Endometrial microvascular endothelial cells (primary cell): Measurements from ENCODE around the gene ULK1. TPM values are rescaled to one million over a fixed set of nuclear protein-coding genes. Genes with fewer than 3 reads are reported as not detected.

Experiments used
- in situ Hi-C: cut with HindIII; loops from 2 replicates; pipeline ENCODE4 v1.10.0; 2017; ENCODE audit warnings: low sequenced_read_pairs, low pct_unique_long_range_greater_than_20kb; ENCODE audit errors: inconsistent ontology term
- total RNA-seq: library from RNA; depleted of rRNA; stranded (reverse); fragments of >200 nt; gene quantifications from one replicate; pipeline ENCODE4 v1.2.3, GENCODE V29; 2015; ENCODE audit errors: inconsistent ontology term

Gene ULK1
- total RNA-seq: 4.2 TPM

DNA sequence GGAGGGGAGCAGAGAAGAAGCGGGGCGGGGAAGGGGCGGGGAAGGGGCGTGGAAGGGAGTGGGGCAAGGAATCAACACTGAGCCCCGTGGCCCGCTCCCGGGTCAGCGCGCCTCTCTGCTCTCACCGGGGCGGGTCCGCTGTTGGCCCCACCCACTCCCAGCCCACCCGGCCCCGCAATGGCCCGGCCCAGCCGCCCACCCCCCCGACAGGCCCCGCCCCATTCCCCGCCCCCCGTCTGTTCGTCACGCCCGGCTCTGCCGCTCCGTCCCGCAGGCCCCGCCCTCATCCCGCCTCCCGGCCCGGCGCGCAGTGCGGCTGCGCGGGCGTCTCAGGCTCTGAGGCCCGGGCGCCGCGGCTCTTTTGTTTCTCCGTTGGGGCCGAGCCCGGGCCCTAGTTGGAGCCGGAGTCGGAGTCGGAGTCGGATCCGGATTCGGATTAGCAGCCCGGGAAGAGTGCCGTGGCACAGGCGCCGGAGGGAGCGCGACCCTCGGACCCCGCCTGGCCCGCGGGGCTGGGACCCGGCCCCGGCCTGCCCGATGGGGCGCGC is at the start of gene ULK1:
Gene ULK1, plus strand, starts transcription at position 310 of the 548 bp plus-strand sequence. CDS start 380 bp downstream, outside the sequence.
- in situ Hi-C loops: no loop called here

DNA sequence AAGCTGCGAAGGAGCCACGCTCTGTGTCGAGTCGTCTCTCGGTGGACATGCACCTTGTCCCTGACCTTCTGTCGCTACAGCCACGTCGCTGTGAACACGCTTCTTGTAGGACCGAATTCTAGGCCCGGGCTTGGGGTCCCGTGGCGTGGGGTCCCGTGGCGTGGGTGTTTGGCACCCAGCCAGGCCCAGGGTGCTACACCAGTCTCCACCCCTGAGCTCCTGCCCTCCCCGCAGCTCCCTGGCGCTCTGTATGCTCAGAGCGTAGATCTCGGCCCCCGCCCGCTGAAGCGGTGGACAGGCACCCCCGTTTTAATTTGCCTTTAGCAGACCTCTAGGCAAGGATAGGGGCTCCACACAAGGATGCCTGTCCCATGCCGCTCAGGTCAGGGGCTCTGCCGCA is 49.8 kb upstream of the ULK1 start:
- in situ Hi-C loops: no loop called here

DNA sequence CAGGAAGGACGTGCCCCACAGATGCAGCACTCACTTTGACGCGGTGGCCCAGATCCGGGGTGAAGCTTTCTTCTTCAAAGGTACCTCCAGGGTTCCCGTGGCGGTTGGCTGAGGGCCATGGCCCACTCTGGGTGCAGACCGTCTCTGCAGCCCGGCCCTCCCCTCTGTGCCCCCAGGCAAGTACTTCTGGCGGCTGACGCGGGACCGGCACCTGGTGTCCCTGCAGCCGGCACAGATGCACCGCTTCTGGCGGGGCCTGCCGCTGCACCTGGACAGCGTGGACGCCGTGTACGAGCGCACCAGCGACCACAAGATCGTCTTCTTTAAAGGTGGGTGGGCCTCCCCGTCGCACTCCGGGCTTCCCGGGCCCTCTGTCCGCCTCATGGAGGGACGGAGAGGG is 49.3 kb upstream of the ULK1 start:
- in situ Hi-C loops: no loop called here

DNA sequence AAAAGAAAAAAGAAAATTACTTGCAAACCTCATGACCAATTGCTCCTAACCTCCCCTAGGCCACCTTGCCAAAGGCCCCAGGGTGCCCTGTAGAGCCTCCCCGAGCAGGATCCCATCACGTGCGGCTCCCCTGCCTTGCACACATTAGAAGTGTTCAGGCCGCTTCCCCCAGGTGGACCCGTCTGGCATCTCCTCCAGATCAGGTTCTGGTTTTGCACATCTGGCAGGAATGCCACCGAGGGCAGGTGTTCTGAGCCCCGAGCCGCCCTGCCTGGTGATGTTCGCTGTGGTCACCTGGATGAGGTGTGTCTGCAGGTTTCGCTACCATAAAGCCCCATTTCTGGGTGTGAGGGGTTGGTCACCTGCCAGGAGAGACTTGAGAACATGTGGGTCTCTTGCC is 47.0 kb upstream of the ULK1 start:
- in situ Hi-C loops: no loop called here

DNA sequence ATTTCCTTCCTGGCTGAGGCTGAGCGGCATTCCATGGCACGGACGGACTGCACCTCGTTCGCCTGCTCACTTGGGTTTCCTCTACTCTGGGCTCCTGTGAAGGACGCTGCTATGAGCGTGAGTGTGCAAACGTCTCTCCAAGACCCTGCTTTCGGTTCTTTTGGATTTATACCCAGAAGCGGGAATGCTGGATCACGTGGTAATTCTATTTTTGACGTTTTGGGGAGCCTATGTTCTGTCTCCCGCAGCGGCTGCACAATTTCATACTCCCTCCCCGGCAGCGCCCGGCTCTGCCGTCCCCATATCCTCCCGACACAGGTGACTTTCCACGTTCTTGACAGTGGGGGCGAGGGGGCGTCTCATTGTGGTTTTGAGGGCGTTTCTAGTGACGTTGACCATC is 45.7 kb upstream of the ULK1 start:
- in situ Hi-C loops: no loop called here

DNA sequence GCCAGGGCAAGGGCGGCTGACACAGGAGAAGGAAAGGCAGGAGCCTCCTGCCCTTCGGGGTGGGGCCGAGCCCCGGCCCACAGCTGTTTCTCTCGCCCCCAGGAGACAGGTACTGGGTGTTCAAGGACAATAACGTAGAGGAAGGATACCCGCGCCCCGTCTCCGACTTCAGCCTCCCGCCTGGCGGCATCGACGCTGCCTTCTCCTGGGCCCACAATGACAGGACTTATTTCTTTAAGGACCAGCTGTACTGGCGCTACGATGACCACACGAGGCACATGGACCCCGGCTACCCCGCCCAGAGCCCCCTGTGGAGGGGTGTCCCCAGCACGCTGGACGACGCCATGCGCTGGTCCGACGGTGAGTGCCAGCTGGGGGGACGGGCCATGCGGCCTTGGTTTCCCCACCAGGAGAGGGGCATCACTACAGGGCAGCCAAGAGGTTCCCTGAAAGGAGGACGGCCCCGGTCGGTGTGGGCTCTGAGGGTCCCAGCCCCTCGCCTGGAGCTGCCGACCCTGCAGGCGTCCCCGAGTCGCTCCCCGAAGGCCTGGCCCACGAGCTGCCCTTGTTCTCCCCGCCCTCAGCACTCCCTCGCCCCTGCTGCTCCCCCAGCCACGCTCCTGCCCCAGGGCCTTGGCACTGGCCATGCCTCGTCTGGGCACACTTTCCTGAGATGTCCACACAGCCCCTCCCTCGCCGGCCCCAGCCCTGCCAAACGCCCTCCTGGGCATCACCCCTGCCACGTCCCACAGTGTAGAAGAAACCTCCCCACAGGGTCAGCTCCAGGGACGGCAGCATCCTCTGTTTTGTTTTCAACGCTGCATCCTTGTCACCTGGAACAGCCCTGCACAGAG is 44.5 kb upstream of the ULK1 start:
- in situ Hi-C loops: loop anchor here (25.0 kb wide), 1 partner anchor 162 kb away; no protein-coding TSS in a partner anchor

DNA sequence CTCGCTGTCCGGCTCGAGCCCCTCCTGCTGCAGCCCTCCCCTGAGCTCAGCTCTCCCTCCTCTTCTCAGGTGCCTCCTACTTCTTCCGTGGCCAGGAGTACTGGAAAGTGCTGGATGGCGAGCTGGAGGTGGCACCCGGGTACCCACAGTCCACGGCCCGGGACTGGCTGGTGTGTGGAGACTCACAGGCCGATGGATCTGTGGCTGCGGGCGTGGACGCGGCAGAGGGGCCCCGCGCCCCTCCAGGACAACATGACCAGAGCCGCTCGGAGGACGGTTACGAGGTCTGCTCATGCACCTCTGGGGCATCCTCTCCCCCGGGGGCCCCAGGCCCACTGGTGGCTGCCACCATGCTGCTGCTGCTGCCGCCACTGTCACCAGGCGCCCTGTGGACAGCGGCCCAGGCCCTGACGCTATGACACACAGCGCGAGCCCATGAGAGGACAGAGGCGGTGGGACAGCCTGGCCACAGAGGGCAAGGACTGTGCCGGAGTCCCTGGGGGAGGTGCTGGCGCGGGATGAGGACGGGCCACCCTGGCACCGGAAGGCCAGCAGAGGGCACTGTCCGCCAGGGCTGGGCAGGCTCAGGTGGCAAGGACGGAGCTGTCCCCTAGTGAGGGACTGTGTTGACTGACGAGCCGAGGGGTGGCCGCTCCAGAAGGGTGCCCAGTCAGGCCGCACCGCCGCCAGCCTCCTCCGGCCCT is 43.4 kb upstream of the ULK1 start:
- in situ Hi-C loops: loop anchor here (25.0 kb wide), 1 partner anchor 161 kb away; no protein-coding TSS in a partner anchor

DNA sequence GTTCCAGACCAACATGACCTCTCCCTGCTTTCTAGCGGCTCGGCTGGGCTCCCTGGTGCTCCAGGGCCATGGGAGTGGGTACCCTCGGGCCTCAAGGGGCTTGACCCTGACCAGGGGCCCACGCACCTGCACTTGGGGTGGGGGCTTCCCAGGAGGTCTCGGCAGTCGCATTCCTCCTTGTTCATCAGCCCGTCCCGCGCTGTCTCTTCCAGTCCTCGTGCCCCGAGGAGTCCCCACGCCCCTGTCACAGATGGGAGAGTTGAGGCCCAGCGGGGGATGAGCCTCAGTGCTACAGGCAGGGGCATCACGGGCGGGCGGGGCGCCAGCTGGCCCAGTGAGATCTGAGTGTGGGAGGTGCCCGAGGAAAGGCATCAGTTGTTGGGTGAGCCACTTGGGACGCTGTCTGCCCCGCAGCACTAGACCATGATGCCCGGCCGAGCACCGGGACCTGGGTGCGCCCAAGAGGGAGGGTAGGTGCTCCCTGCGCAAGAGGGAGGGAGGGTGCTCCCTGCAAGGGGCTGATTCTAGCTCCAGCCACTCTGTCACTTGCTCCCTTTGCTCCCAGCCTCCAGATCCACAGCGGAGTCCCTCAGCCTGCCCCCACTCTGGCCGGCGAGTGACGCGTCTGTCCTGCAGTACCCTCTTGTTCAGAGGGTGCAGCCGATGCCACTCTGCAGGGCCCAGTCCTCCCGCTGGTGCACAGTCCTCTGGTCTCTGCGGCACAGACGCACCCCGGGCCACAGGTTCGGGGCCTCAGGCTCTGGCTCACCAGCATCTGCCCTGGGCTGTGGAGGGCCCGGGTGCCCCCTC is 42.5 kb upstream of the ULK1 start:
- in situ Hi-C loops: loop anchor here (25.0 kb wide), 1 partner anchor 160 kb away; no protein-coding TSS in a partner anchor

DNA sequence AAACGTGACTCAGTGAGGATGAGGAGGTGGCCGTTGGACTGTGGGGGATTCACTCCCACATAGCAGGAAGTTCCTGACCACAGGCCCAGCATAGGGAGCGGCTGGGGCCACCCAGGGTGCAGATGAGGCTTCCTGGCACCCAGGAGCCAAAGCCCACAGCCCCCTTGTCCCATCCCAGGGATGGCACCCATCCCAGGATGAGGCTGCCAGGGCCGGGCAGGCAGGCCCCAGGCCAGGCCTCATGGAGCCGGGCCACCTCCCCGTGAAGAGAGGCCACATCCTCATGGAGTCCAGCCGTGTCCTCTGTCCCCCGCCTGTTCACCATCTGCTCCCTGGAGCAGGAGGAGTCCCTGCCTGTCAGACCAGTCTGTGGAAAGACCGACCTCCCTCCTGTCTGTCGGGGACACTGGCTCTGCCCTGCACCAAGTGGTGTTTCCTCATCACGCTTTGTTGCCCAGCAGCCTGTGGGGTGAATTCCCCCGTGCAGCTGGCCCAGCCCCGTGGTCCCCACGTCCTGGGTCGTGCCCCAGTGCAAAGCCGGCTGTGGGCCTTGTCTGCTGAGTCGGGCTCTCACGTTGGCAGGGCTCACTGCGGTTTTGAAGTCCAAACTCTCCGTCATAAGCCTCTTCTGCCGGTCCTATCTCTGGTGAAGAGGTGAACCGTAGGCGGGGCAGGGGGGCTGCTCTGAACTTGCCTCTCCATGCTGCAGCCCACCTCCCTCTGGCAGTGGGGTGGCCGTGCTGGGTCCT is 41.7 kb upstream of the ULK1 start:
- in situ Hi-C loops: loop anchor here (25.0 kb wide), 1 partner anchor 160 kb away; no protein-coding TSS in a partner anchor

DNA sequence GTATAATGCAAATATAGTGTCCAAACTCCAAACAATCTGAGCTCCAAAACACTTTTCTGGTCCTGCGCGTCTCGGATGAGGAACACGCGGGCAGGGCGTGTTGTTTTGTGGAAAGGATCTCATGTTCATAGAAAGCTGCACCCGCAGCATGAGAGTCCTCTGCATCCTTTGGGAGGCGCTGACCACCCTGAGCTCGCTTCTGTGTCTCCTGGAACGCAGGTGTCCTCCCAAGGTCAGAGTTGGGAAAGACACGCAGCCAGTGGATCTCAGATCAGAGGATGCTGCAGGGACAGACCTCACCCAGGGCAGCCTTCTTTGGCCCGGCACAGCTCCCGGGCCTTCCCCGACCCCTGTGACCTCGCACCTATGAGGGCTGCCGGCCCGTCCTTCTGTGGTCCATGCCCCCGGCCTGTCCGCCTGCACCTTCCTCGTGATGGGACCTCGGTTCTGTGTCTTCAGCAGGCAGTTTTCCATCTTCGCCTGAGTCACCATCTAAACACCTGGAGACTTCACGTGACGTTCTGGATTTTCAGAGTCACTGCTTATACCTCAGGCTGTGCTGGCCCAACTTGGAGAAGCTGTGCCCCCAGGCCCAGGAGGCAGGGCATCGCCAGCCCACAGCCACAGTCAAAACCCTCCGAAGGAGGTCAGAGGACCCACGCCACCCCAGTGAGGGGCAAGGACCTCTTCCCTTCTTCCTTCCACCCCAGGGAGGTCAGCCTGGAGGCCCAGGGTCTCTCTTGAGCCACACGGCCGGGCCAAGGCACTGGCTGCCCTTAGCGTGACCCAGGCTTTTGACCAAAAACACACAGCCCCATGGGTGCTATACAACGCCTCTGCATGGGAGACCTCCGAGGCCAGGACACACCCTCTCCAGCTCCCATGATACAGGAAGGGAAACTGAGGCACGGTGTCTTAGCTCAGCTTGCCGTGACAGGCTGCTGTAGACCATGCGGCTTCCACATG is 40.3 kb upstream of the ULK1 start:
- in situ Hi-C loops: loop anchor here (25.0 kb wide), 1 partner anchor 158 kb away; no protein-coding TSS in a partner anchor

DNA sequence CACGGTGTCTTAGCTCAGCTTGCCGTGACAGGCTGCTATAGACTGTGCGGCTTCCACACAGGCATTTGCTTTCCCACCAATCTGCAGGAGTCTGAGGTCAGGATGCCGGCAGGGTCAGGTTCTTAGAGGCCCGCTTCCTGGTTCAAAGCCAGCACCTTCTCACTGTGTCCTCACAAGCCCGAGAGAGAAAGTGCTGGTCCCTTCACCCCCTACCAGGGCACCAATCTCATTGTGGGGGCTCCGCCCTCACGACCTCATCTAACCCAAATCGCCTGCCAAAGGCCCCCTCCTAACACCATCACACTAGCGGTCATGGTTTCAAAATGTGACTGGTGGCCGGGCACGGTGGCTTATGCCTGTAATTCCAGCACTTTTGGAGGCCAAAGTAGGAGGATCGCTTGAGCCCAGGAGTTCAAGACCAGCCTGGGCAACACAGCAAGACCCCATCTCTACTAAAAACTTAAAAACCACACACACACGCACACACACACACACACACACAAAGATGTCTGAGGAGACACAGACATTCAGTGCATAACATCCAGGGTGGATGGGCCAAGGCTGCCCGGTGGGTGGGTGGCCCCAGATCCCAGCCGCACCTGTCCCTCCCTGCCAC is 39.5 kb upstream of the ULK1 start:
- in situ Hi-C loops: loop anchor here (25.0 kb wide), 1 partner anchor 157 kb away; no protein-coding TSS in a partner anchor

DNA sequence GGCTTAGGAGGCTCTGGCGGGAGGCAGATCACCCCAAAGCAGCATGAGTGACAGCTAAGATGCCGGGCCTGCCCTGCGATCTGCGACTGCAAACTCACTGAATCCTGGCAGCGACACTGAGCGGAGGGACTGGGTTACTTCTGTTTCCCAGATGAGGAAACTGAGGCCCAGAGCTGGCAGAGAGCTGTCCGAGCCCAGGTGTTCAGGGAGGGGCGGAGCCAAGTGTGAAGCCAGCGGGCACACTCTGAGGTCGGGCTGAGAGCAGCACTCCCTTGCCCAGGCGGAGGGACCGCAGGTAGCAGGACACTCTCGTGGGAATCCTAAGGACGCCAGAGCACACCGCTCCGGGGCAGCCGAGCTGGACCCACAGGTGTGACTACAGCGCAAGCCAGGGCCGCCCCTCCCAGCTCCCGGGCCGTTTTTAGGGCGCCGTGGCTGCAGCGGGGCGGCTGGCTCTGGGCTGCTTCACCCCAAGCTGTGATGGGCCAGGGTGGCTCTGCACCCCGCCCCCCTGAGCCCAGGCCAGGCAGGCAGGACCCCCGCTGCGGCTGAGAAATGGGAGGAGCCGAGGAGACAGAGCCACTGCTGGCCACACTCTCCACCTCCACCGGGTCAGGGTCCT is 38.8 kb upstream of the ULK1 start:
- in situ Hi-C loops: loop anchor here (25.0 kb wide), 1 partner anchor 157 kb away; no protein-coding TSS in a partner anchor

DNA sequence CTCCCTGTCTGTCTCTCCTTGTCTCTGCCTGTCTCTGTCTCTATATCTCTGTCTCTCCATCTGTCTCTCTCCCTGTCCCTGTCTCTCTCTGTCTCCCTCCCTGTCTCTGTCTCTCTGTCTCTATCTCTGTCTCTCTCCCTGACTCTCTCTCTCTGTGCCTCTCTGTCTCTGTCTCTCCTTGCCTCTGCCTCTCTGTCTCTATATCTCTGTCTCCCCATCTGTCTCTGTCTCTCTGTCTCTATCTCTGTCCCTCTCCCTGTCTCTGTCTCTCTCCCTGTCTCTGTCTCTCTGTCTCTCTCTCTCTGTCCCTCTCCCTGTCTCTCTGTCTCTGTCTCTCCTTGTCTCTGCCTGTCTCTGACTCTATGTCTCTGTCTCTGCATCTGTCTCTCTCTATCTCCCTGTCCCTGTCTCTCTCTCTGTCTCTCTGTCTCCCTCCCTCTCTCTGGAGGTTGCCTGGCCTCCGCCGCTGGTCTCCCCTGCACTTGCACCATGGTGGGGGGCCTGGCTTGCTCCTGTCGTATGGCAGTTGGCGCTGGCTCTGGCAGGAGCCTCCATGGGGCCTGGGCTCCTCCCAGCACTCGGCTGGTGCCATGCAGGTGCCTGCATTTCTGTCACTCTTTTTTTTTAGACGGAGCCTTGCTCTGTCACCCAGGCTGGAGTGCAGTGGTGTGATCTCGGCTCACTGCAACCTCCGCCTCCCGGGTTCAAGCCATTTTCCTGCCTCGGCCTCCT is 37.9 kb upstream of the ULK1 start:
- in situ Hi-C loops: loop anchor here (25.0 kb wide), 1 partner anchor 156 kb away; no protein-coding TSS in a partner anchor

DNA sequence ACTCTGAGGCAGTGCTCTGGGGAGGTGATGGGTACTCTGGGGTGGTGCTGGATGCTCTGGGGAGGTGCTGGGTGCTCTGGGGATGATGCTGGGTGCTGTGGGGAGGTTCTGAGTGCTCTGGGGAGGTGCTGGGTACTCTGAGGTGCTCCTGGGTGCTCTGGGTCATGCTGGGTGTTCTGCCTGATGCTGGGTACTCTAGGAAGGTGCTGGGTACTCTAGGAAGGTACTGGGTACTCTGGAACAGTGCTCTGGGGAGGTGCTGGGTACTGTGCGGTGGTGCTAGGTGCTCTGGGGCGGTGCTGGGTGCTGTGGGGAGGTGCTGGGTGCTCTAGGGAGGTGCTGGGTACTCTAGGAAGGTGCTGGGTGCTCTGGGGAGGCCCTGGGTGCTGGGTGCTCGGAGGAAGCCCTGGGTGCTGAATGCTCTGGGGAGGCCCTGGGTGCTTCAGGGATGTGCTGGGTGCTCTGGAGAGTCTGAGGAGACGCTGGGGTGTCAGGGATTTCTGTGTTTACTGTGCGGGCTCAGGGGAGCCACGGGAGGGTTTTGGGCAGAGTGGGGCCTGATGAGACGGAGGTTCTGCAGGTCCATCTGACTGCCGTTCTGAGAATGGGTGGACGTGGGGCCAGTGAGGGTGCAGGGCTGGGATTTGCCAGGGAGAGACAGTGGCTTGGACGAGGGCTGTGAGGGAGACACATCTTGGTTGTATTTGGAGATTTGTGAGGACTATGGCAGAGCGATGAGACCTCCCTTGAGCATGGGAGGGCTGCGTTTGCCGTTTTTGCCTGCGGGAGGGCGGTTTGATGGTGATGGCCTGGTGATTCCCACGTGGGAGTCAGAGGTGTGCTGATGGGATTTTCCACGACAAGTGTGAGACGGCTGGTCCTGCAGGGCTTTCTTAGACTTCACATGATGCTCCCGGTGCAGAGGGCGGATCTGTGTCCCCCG is 36.2 kb upstream of the ULK1 start:
- in situ Hi-C loops: loop anchor here (25.0 kb wide), 1 partner anchor 154 kb away; no protein-coding TSS in a partner anchor
